Pulmonary artery endothelial cell (primary cell): Measurements from ENCODE around the gene ENG. TPM values are rescaled to one million over a fixed set of nuclear protein-coding genes. Genes with fewer than 3 reads are reported as not detected.
"Not testable (repeated sequence)": the region's sequence is repeated elsewhere in the genome, so short reads cannot be mapped to it uniquely, and the experiment has no call there.

ENCODE experiments used
- DNase-seq: peaks from one replicate; pipeline ENCODE4 v3.0.0-alpha.2; 2011; ENCODE audit warnings: low read depth, low spot score
- total RNA-seq: library from RNA; depleted of rRNA; stranded (reverse); fragments of >200 nt; gene quantifications from 2 replicates; pipeline ENCODE4 v1.2.3, GENCODE V29; 2014

ENG gene
- total RNA-seq, result 46.5 and 49.5 TPM in 2 replicates

GRCh38 chr9:127854184-127854806 lies at the start of gene ENG:
Gene ENG (minus strand): TSS chr9:127854658. CDS start chr9:127854355, 303 bp downstream.
- no peak for DNase-seq

GRCh38 chr9:127903557-127904475 lies 49.4 kb upstream of the ENG start:
- DNase-seq, result no peak

- no peak for DNase-seq
Observed at GRCh38 chr9:127899128-127899943, 44.9 kb upstream of the ENG start, which contains the start of gene ST6GALNAC6. Gene ST6GALNAC6 (minus strand): TSS chr9:127899603. CDS start chr9:127897981, 1,622 bp downstream.

GRCh38 chr9:127898433-127899127 lies 44.1 kb upstream of the ENG start:
- no peak for DNase-seq

GRCh38 chr9:127897193-127897692 lies 42.8 kb upstream of the ENG start:
- DNase-seq, result no peak

GRCh38 chr9:127896395-127897192 lies 42.1 kb upstream of the ENG start:
- no peak for DNase-seq

- DNase-seq, result no peak
Observed at GRCh38 chr9:127895811-127896210, 41.4 kb upstream of the ENG start.

- DNase-seq, result no peak
Observed at GRCh38 chr9:127893392-127893791, 38.9 kb upstream of the ENG start.

- no peak for DNase-seq
Observed at GRCh38 chr9:127892831-127893230, 38.4 kb upstream of the ENG start.

- no peak for DNase-seq
Observed at GRCh38 chr9:127890053-127890452, 35.6 kb upstream of the ENG start.

- DNase-seq, result no peak
Observed at GRCh38 chr9:127887792-127888191, 33.3 kb upstream of the ENG start.

- DNase-seq, result no peak
Observed at GRCh38 chr9:127886401-127886972, 32.0 kb upstream of the ENG start.

GRCh38 chr9:127885508-127886281 lies 31.2 kb upstream of the ENG start:
- DNase-seq, result no peak

GRCh38 chr9:127884976-127885490 lies 30.6 kb upstream of the ENG start:
- no peak for DNase-seq

- DNase-seq, result no peak
Observed at GRCh38 chr9:127884427-127884911, 30.0 kb upstream of the ENG start.

GRCh38 chr9:127883959-127884358 lies 29.5 kb upstream of the ENG start:
- DNase-seq, result no peak

GRCh38 chr9:127881715-127882114 lies 27.3 kb upstream of the ENG start:
- DNase-seq, result not testable (repeated sequence)

- no peak for DNase-seq
Observed at GRCh38 chr9:127880143-127880542, 25.7 kb upstream of the ENG start.
